SK-N-SH (cell line): ENCODE measurements around the gene PPP1R3D. TPM values are rescaled to one million over a fixed set of nuclear protein-coding genes. Genes with fewer than 3 reads are reported as not detected.

Source experiments
- CTCF ChIA-PET: fragments of 300-600, 350-600 bp; formaldehyde crosslinking; extraction: SDS; loops from one replicate; lab custom pipeline; 2021; lab: Yijun Ruan, JAX
- POLR2A ChIA-PET: fragments of 350-600 bp; sonication (Branson Sonifier 250); formaldehyde crosslinking; extraction: SDS; loops from one replicate; lab custom pipeline; 2020; ENCODE audit warnings: antibody characterized with exemption, inconsistent platforms; lab: Yijun Ruan, JAX
- DNase-seq: peaks from one replicate; pipeline ENCODE4 v3.0.0; 2012
- H2AFZ ChIP-seq: fragments of 200-600 bp; sonication (generic); 2 replicates; pipeline ENCODE4 v1.8.1; 2016; ENCODE audit warnings: antibody characterized with exemption, mild to moderate bottlenecking, low read depth
- H3F3A ChIP-seq: fragments of 200-600 bp; sonication (generic); replicated peaks from 2 replicates; pipeline ENCODE3; 2016; ENCODE audit warnings: antibody characterized with exemption, mild to moderate bottlenecking; ENCODE audit not compliant: insufficient read depth
- H3K27ac ChIP-seq, 2 experiments: fragments of 200-500 bp in 1 of 2; fragments of 200-600 bp in 1 of 2; sonication (Bioruptor generic) in 1 of 2; sonication (generic), shearing (Covaris generic) in 1 of 2; 2 replicates each; pipeline versions ENCODE4 v1.5.1 to v1.6.1; 2014 to 2016; ENCODE audit warnings: low read depth in 2 of 2, inconsistent platforms in 1 of 2, low read length in 1 of 2, mild to moderate bottlenecking in 1 of 2, mixed read lengths in 1 of 2
- H3K27me3 ChIP-seq: fragments of 200-600 bp; sonication (generic), shearing (Covaris generic); 2 replicates; pipeline ENCODE4 v1.6.1; 2016; ENCODE audit warnings: mixed run types; ENCODE audit not compliant: insufficient read depth
- H3K36me3 ChIP-seq, 2 experiments: fragments of 200-500 bp in 1 of 2; fragments of 200-600 bp in 1 of 2; sonication (Bioruptor generic) in 1 of 2; sonication (generic) in 1 of 2; replicated peaks in 1 of 2; 2 replicates each; pipeline versions ENCODE3 to v1.5.1; 2014 to 2016; ENCODE audit warnings: low read length in 1 of 2, mild to moderate bottlenecking in 1 of 2; ENCODE audit not compliant: insufficient read depth in 2 of 2, control insufficient read depth in 1 of 2
- H3K4me1 ChIP-seq, 2 experiments: fragments of 200-500 bp in 1 of 2; fragments of 200-600 bp in 1 of 2; sonication (Bioruptor generic) in 1 of 2; sonication (generic), shearing (Covaris generic) in 1 of 2; 2 replicates each; pipeline versions ENCODE4 v1.5.1 to v1.6.1; 2014 to 2016; ENCODE audit warnings: low read depth in 1 of 2, low read length in 1 of 2, mixed run types in 1 of 2; ENCODE audit not compliant: insufficient read depth in 2 of 2, control insufficient read depth in 1 of 2
- H3K4me2 ChIP-seq: fragments of 200-600 bp; sonication (generic), shearing (Covaris generic); 2 replicates; pipeline ENCODE4 v1.6.1; 2017; ENCODE audit warnings: mixed run types
- H3K4me3 ChIP-seq, 2 experiments: fragments of 200-500 bp in 1 of 2; fragments of 200-600 bp in 1 of 2; sonication (Bioruptor generic) in 1 of 2; sonication (generic), shearing (Covaris generic) in 1 of 2; 2 replicates each; pipeline versions ENCODE4 v1.5.1 to v1.8.1; 2014 to 2016; ENCODE audit warnings: low read depth in 2 of 2, inconsistent platforms in 1 of 2, low read length in 1 of 2, mild to moderate bottlenecking in 1 of 2, mixed read lengths in 1 of 2, moderate library complexity in 1 of 2
- H3K79me2 ChIP-seq: fragments of 200-600 bp; sonication (generic); 2 replicates; pipeline ENCODE4 v1.8.1; 2017; ENCODE audit warnings: mild to moderate bottlenecking; ENCODE audit not compliant: insufficient read depth
- H3K9ac ChIP-seq: fragments of 200-600 bp; sonication (generic); 2 replicates; pipeline ENCODE4 v1.6.1; 2017; ENCODE audit warnings: mixed run types
- H3K9me2 ChIP-seq: fragments of 200-600 bp; sonication (generic); 2 replicates; pipeline ENCODE4 v1.6.1; 2017; ENCODE audit warnings: mixed run types
- H3K9me3 ChIP-seq: fragments of 200-600 bp; sonication (generic); 2 replicates; pipeline ENCODE4 v1.6.1; 2017; ENCODE audit warnings: mixed run types, mild to moderate bottlenecking, moderate library complexity
- H4K20me1 ChIP-seq: fragments of 200-600 bp; sonication (generic); 2 replicates; pipeline ENCODE4 v1.6.1; 2017; ENCODE audit warnings: mild to moderate bottlenecking, mixed run types; ENCODE audit not compliant: insufficient read depth
- CHD2 ChIP-seq: fragments of 150-350 bp; IDR thresholded peaks from 2 replicates; pipeline ENCODE4 v1.6.1; 2018; ENCODE audit warnings: low read length; ENCODE audit not compliant: partially characterized antibody
- CTCF ChIP-seq: fragments of 200-600 bp; sonication (generic); IDR thresholded peaks from 2 replicates; pipeline ENCODE4 v1.6.1; 2017; ENCODE audit warnings: antibody characterized with exemption, mild to moderate bottlenecking, moderate library complexity
- ELF1 ChIP-seq: IDR thresholded peaks from 2 replicates; pipeline ENCODE4 v1.4.0; 2012
- EZH2phosphoT487 ChIP-seq: fragments of 200-600 bp; sonication (generic); IDR thresholded peaks from 2 replicates; pipeline ENCODE4 v1.6.1; 2017; ENCODE audit warnings: low read depth, mixed run types, mild to moderate bottlenecking, antibody characterized with exemption, moderate library complexity, borderline replicate concordance
- GABPA ChIP-seq: IDR thresholded peaks from 2 replicates; pipeline ENCODE4 v1.4.0; 2012; ENCODE audit warnings: low read depth, mild to moderate bottlenecking
- MXI1 ChIP-seq: IDR thresholded peaks from 2 replicates; pipeline ENCODE4 v1.6.1; 2012; ENCODE audit warnings: mild to moderate bottlenecking, low read depth, low read length, improper control_type of control experiment
- RFX5 ChIP-seq: IDR thresholded peaks from 2 replicates; pipeline ENCODE4 v1.6.1; 2012; ENCODE audit warnings: mild to moderate bottlenecking, improper control_type of control experiment, low read length
- TCF12 ChIP-seq: IDR thresholded peaks from 2 replicates; pipeline ENCODE4 v1.4.0; 2012
- USF2 ChIP-seq: fragments of 150-350 bp; IDR thresholded peaks from 2 replicates; pipeline ENCODE4 v1.6.1; 2017; ENCODE audit warnings: antibody characterized with exemption, low read length, low read depth, borderline replicate concordance
- ZBTB33 ChIP-seq: IDR thresholded peaks from 2 replicates; pipeline ENCODE4 v1.4.0; 2012; ENCODE audit warnings: low read depth, borderline replicate concordance
- WGBS: methylation state at CpG from one replicate; pipeline ENCODE4 v1.1.6; 2017; ENCODE audit warnings: low lambda C conversion rate; 5-methylcytosine and 5-hydroxymethylcytosine counted together
- polyA plus RNA-seq, 3 experiments: library from polyadenylated mRNA; depleted of rRNA; stranded (reverse); fragments of >200 nt; gene quantifications; 2 replicates each; pipeline ENCODE4 v1.2.3, GENCODE V29; 2012
- TF ChIP-seq, protein P1 (sequence below): IDR thresholded peaks from 2 replicates; pipeline ENCODE4 v1.6.1; 2012; ENCODE audit warnings: mild to moderate bottlenecking, low read depth, low read length, moderate library complexity
- TF ChIP-seq, protein P2 (sequence below): IDR thresholded peaks from 2 replicates; pipeline ENCODE4; 2012

Gene PPP1R3D
- polyA plus RNA-seq, 1 of the 3 experiments (the other 2 are of a cell fraction) = 0.87 TPM

- H3K9ac ChIP-seq = no peak overlapping the region
Measured at GRCh38 chr20:59945731-59946130, 5.6 kb upstream of the PPP1R3D start.

DNA sequence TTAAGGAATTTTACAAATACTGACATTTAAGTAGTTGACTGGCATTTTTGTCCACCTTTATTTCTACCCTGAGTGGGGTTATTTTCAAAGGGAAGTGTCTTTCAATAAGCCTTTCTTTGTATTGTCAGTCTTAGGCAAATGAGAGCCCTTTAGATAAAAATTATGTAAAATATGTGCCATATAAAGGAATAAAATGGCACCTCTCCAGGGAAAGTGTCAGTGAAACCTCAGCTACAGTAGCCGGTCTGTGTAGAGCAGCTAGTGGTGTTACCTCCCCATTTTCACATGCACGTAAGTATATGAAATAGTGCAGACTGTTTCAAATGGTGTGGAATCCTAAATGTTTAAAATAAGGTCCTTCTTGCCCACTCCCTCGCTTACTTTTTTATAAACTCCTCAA is 5.1 kb upstream of the PPP1R3D start:
- 94% methylated on average over 3 of the region's 3 CpGs for WGBS
- Histone ChIP-seq H2AFZ (no peak overlapping the region), H3F3A (peaks cover 4% of the 10 kb centered on the region), H3K4me2 (no peak overlapping the region), H4K20me1 (no peaks in the 10 kb centered on the region), H3K9me3 (no peaks in the 10 kb centered on the region), H3K79me2 (peaks cover 20% of the 10 kb centered on the region), H3K27me3 (no peaks in the 10 kb centered on the region), H3K4me1 (peaks cover 0 to 8% of the 10 kb centered on the region in 2 experiments; a peak in 1 of 4 replicates), H3K36me3 (peaks cover 27 to 48% of the 10 kb centered on the region in 2 experiments), H3K27ac (no peak overlapping the region), H3K4me3 (no peak overlapping the region), H3K9ac (no peak overlapping the region), H3K9me2 (no peaks in the 10 kb centered on the region)
- no peak for DNase-seq
- ChIA-PET CTCF (interaction anchor here (1.0 to 3.3 kb wide), 3 partner anchors 11 to 162 kb away, joined by 3 to 20 read pairs (median 3); partner anchors contain the start of gene SYCP2), POLR2A (no interaction called here)
- TF ChIP-seq ELF1 (no peak), TCF12 (no peak), RFX5 (no peak), USF2 (no peak), GABPA (no peak), MXI1 (no peak), CHD2 (no peak), ZBTB33 (no peak), EZH2phosphoT487 (no peak)
- TF ChIP-seq, protein P1, sequence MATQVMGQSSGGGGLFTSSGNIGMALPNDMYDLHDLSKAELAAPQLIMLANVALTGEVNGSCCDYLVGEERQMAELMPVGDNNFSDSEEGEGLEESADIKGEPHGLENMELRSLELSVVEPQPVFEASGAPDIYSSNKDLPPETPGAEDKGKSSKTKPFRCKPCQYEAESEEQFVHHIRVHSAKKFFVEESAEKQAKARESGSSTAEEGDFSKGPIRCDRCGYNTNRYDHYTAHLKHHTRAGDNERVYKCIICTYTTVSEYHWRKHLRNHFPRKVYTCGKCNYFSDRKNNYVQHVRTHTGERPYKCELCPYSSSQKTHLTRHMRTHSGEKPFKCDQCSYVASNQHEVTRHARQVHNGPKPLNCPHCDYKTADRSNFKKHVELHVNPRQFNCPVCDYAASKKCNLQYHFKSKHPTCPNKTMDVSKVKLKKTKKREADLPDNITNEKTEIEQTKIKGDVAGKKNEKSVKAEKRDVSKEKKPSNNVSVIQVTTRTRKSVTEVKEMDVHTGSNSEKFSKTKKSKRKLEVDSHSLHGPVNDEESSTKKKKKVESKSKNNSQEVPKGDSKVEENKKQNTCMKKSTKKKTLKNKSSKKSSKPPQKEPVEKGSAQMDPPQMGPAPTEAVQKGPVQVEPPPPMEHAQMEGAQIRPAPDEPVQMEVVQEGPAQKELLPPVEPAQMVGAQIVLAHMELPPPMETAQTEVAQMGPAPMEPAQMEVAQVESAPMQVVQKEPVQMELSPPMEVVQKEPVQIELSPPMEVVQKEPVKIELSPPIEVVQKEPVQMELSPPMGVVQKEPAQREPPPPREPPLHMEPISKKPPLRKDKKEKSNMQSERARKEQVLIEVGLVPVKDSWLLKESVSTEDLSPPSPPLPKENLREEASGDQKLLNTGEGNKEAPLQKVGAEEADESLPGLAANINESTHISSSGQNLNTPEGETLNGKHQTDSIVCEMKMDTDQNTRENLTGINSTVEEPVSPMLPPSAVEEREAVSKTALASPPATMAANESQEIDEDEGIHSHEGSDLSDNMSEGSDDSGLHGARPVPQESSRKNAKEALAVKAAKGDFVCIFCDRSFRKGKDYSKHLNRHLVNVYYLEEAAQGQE = no peak
- TF ChIP-seq, protein P2, sequence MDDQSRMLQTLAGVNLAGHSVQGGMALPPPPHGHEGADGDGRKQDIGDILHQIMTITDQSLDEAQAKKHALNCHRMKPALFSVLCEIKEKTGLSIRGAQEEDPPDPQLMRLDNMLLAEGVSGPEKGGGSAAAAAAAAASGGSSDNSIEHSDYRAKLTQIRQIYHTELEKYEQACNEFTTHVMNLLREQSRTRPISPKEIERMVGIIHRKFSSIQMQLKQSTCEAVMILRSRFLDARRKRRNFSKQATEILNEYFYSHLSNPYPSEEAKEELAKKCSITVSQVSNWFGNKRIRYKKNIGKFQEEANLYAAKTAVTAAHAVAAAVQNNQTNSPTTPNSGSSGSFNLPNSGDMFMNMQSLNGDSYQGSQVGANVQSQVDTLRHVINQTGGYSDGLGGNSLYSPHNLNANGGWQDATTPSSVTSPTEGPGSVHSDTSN = no peak

More at GRCh38 chr20:59945731-59946130, 5.6 kb upstream of the PPP1R3D start:
- Histone ChIP-seq H3K4me1 (peaks cover 0 to 8% of the 10 kb centered on the region in 2 experiments; a peak in 1 of 4 replicates), H3K9me3 (no peaks in the 10 kb centered on the region), H3K4me3 (no peak overlapping the region), H2AFZ (no peak overlapping the region), H4K20me1 (no peaks in the 10 kb centered on the region), H3K4me2 (no peak overlapping the region), H3K27ac (no peak overlapping the region), H3F3A (no peaks in the 10 kb centered on the region), H3K27me3 (no peaks in the 10 kb centered on the region), H3K9me2 (no peaks in the 10 kb centered on the region), H3K36me3 (peaks cover 27 to 48% of the 10 kb centered on the region in 2 experiments), H3K79me2 (peaks cover 20% of the 10 kb centered on the region)
- TF ChIP-seq CTCF = no peak
- ChIA-PET CTCF (interaction anchor here (1.1 to 3.3 kb wide), 2 partner anchors 11 to 162 kb away, joined by 3 to 20 read pairs; partner anchors contain the start of gene SYCP2), POLR2A (no interaction called here)
- DNase-seq = no peak
- 97% methylated on average over 2 of the region's 2 CpGs for WGBS
